ENCODE measurements around the gene CTNNA1.
A peak's percentile ranks its signal among the peaks of the same experiment; 100 is the strongest.
"Not testable (repeated sequence)": the region's sequence is repeated elsewhere in the genome, so short reads cannot be mapped to it uniquely, and the experiment has no call there.

CTNNA1 gene

GRCh38 chr5:138824924-138825863, 72.0 kb downstream of the CTNNA1 start:
- TF ChIP-seq POLR2AphosphoS5 (IDR thresholded peaks at IDR 0.05; ENCODE audit: low read depth, low read length) (no peak), POLR2A (IDR thresholded peaks at IDR 0.05; ENCODE audit: low read depth, low read length) (no peak), TAF1 (IDR thresholded peaks at IDR 0.05; ENCODE audit: borderline replicate concordance, low read depth, low read length) (no peak)
- peak; percentile 33 for FAIRE-seq
- peak; percentile 16 for DNase-seq (ENCODE audit: insufficient read length)

- no peak for TF ChIP-seq POLR2AphosphoS5 (IDR thresholded peaks at IDR 0.05; ENCODE audit: low read depth, low read length)
- no peak for TF ChIP-seq TAF1 (IDR thresholded peaks at IDR 0.05; ENCODE audit: borderline replicate concordance, low read depth, low read length)
- no peak for TF ChIP-seq POLR2A (IDR thresholded peaks at IDR 0.05; ENCODE audit: low read depth, low read length)
- FAIRE-seq (no peak), DNase-seq (ENCODE audit: insufficient read length) (no peak)
Observed at GRCh38 chr5:138828556-138828955, 75.3 kb downstream of the CTNNA1 start.

GRCh38 chr5:138829341-138829740, 76.1 kb downstream of the CTNNA1 start:
- FAIRE-seq = no peak
- TF ChIP-seq TAF1 (IDR thresholded peaks at IDR 0.05; ENCODE audit: borderline replicate concordance, low read depth, low read length) = no peak
- no peak for TF ChIP-seq POLR2A (IDR thresholded peaks at IDR 0.05; ENCODE audit: low read depth, low read length)
- no peak for DNase-seq (ENCODE audit: insufficient read length)

- TF ChIP-seq POLR2A (IDR thresholded peaks at IDR 0.05; ENCODE audit: low read depth, low read length) = no peak
- TF ChIP-seq POLR2AphosphoS5 (IDR thresholded peaks at IDR 0.05; ENCODE audit: low read depth, low read length) = no peak
- TF ChIP-seq TAF1 (IDR thresholded peaks at IDR 0.05; ENCODE audit: borderline replicate concordance, low read depth, low read length) = no peak
- DNase-seq (ENCODE audit: insufficient read length) = no peak
- FAIRE-seq = no peak
Observed at GRCh38 chr5:138831703-138832102, 78.5 kb downstream of the CTNNA1 start.

- TF ChIP-seq POLR2A (IDR thresholded peaks at IDR 0.05; ENCODE audit: low read depth, low read length) = no peak
- no peak for TF ChIP-seq TAF1 (IDR thresholded peaks at IDR 0.05; ENCODE audit: borderline replicate concordance, low read depth, low read length)
- TF ChIP-seq POLR2AphosphoS5 (IDR thresholded peaks at IDR 0.05; ENCODE audit: low read depth, low read length) = no peak
- DNase-seq (ENCODE audit: insufficient read length) (no peak), FAIRE-seq (no peak)
Observed at GRCh38 chr5:138832218-138832617, 79.0 kb downstream of the CTNNA1 start.

- FAIRE-seq (no peak), DNase-seq (ENCODE audit: insufficient read length) (no peak)
- TF ChIP-seq POLR2AphosphoS5 (IDR thresholded peaks at IDR 0.05; ENCODE audit: low read depth, low read length) = no peak
Observed at GRCh38 chr5:138833080-138833479, 79.9 kb downstream of the CTNNA1 start.

- FAIRE-seq = peak; percentile 5
- no peak for DNase-seq (ENCODE audit: insufficient read length)
- TF ChIP-seq POLR2A (IDR thresholded peaks at IDR 0.05; ENCODE audit: low read depth, low read length) (no peak), POLR2AphosphoS5 (IDR thresholded peaks at IDR 0.05; ENCODE audit: low read depth, low read length) (no peak), TAF1 (IDR thresholded peaks at IDR 0.05; ENCODE audit: borderline replicate concordance, low read depth, low read length) (no peak)
Observed at GRCh38 chr5:138833726-138834480, 80.7 kb downstream of the CTNNA1 start.

GRCh38 chr5:138834853-138835252, 81.6 kb downstream of the CTNNA1 start:
- DNase-seq (ENCODE audit: insufficient read length) = not testable (repeated sequence)

GRCh38 chr5:138837160-138837559, 83.9 kb downstream of the CTNNA1 start:
- no peak for TF ChIP-seq POLR2AphosphoS5 (IDR thresholded peaks at IDR 0.05; ENCODE audit: low read depth, low read length)
- no peak for TF ChIP-seq POLR2A (IDR thresholded peaks at IDR 0.05; ENCODE audit: low read depth, low read length)
- TF ChIP-seq TAF1 (IDR thresholded peaks at IDR 0.05; ENCODE audit: borderline replicate concordance, low read depth, low read length) = no peak
- no peak for FAIRE-seq
- DNase-seq (ENCODE audit: insufficient read length) = no peak

More at GRCh38 chr5:138834853-138835252, 81.6 kb downstream of the CTNNA1 start:
- FAIRE-seq = not testable (repeated sequence)

GRCh38 chr5:138840103-138840502, 86.9 kb downstream of the CTNNA1 start:
- FAIRE-seq = no peak
- no peak for DNase-seq (ENCODE audit: insufficient read length)
- TF ChIP-seq POLR2AphosphoS5 (IDR thresholded peaks at IDR 0.05; ENCODE audit: low read depth, low read length) (no peak), TAF1 (IDR thresholded peaks at IDR 0.05; ENCODE audit: borderline replicate concordance, low read depth, low read length) (no peak), POLR2A (IDR thresholded peaks at IDR 0.05; ENCODE audit: low read depth, low read length) (no peak)

GRCh38 chr5:138841531-138841930, 88.3 kb downstream of the CTNNA1 start:
- TF ChIP-seq TAF1 (IDR thresholded peaks at IDR 0.05; ENCODE audit: borderline replicate concordance, low read depth, low read length) = no peak
- no peak for TF ChIP-seq POLR2A (IDR thresholded peaks at IDR 0.05; ENCODE audit: low read depth, low read length)
- no peak for TF ChIP-seq POLR2AphosphoS5 (IDR thresholded peaks at IDR 0.05; ENCODE audit: low read depth, low read length)
- FAIRE-seq = no peak
- no peak for DNase-seq (ENCODE audit: insufficient read length)

Measured in GM12892 (cell line).